SKM-1 (cell line): ENCODE data around the gene RFTN2.
"Not testable (repeated sequence)": the region's sequence is repeated elsewhere in the genome, so short reads cannot be mapped to it uniquely, and the experiment has no call there.

Experiments
- DNase-seq: peaks from one replicate; lab custom pipeline; 2025; ENCODE audit not compliant: unreplicated experiment; lab: John Stamatoyannopoulos, UW

Gene RFTN2

GRCh38 chr2:197674591-197674990, 796 bp downstream of the RFTN2 start:
- no peak for DNase-seq

DNA sequence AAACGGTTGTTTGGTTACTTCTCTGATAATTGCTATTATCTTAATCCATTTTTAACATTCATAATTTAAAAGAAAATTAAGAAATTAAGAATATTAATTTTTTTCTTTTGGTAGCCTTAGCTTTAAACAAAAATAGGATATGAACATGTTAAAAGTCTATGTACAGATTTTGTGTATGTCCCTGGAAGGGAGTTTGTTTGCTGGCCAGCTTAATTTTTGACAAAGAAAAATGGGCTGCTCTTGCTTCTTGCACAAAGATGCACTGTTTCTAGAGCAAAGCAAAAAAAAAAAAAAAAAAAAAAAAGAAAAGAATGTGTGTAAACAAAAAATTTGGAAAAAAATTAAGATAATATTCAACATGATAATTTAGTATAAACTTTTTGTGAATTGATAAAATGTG, 1.3 kb downstream of the RFTN2 start:
- DNase-seq, result no peak

- no peak for DNase-seq
These were observed 1.8 kb downstream of the RFTN2 start for GRCh38 chr2:197673606-197674005.

DNA sequence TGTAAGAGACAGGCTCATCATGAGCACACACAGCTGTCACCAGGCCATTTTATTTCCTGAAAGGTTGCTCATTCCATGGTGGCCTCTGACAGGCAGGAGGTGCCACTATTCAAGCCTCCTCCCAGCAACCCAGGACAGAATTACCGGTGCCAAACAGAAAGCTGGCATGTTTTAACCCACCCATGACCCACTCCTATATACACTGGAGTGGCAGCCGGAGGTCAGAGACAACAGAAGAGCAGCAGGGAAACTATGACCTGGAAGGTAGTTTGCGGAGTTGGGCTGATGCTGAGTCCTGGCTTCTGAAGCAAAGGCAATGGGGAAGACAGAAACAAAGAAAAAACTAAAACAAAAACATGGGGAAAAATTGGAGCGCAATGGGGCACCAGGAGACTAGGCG, 2.3 kb downstream of the RFTN2 start:
- no peak for DNase-seq

GRCh38 chr2:197672371-197672893, 3.0 kb downstream of the RFTN2 start:
- no peak for DNase-seq

DNA sequence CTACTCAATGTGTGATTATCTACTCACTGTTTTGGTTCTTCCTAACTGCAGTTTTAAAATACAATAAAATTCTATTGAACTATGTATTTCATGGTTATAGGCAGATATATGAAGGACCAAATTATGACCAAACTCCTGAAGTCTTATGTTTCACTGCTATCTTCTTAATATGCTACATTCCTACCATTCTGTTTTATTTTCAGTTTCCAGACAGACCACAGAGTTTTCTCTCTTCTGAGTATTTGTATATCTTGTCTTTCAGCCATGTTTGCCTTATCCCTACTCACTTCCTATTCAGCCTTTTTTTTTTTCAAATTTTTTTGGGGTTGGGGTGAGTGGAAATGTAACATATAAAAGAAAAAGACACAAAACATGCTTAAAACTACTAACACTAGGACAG, 6.3 kb downstream of the RFTN2 start:
- no peak for DNase-seq

DNA sequence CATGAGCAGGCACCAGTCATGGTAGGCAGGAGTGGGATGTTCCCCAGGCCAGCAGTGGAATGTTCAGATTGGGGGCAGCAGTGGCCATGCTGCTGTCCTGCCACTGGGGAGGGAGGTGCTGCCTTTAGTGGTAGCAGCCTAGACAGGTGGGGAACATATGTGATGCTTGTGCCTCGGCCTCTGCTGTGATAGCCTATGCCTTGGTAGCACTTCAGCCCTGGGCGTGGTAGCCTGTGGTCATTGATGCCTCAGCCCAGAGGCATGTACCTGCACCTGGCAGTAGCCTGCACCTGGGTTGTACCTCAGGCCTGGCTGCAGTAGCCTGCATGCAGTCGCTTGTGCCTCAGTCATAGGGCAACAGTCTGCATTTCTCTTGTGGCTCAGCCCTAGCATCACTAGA, 7.1 kb downstream of the RFTN2 start:
- no peak for DNase-seq

DNA sequence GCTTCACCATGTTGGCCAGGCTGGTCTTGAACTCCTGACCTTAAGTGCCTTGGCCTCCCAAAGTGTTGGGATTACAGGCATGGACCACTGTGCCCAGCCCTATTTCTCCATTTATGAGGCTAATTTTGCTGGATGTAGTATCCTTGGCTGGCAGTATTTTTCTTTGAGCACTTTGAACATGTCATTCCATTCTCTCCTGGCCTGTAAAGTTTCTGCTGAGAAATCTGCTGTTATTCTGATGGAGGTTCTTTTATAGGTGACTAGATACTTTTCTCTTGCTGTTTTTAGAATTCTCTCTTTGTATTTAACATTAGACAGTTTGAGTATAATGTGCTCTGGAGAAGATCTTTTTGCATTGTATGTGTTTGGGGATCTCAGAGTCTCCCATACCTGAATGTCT, 9.1 kb downstream of the RFTN2 start:
- DNase-seq, result no peak

DNA sequence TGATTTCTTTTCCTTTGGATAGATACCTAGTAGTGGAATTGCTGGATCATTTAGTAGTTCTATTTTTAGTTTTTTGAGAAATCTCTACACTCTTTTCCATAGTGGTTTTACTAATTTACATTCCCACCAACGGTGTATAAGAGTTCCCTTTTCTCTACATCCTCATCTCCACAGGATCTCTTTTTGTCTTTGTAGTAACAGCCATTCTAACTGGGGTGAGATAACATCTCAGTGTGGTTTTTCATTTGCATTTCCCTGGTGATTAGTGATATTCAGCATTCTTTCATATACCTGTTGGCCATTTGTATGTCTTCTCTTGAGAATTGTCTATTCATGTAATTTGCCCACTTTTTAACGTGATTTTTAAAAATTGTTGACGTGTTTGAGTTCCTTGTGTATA, 13.8 kb downstream of the RFTN2 start:
- no peak for DNase-seq

- DNase-seq, result no peak
These were observed 17.8 kb downstream of the RFTN2 start for GRCh38 chr2:197657562-197657961.

DNA sequence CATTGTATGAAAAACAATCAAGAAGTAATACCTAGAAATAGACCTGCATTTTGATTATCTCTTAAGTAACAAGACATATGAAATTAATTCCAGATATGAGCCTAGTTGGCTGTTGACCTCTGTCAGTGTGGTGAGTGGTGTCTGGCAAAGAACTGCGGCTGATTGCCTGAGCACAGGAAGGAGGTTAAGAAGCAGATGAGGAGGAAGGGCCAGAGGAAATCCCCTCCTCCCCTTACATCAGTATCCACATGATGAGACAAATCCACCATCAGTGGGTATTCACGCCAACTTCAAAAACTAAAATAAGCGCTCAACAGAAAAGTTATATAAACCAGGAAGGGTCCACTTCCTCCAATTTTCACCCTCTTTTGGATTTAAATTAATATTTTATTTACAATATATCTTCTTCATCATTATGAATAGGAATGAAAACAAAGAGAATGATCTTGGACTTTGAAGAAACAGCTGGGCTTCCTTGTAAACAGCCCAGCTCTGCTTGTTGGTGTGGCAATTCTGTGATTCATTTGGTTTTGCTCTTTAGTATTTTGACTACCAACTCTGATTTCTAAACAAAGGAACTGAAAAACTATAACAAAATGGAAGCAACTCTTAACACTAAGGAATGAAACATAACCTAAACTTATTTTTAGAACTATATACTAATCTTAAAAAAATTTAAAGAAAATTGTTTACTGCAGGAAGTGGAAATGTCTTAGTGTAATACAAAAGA, 27.3 kb downstream of the RFTN2 start:
- DNase-seq, result no peak

DNA sequence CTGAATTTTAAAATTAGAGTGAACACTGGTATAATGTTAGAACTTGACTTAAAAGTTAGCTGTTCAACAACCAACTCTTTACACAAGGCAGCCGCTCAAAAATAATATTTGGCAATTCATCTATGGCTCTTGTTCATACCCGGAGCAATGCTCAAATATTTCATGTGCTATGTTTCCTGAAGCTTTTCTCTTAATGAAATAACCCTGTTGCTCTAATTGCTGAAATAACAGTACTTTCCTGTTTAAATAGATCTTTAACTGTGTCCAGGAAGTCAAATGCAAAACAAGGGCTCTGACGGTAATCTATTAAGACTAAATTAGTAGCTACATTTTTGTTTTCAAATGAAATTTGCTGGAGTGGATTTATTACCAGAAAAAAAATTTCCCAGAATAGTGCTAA, 33.7 kb downstream of the RFTN2 start:
- no peak for DNase-seq

DNA sequence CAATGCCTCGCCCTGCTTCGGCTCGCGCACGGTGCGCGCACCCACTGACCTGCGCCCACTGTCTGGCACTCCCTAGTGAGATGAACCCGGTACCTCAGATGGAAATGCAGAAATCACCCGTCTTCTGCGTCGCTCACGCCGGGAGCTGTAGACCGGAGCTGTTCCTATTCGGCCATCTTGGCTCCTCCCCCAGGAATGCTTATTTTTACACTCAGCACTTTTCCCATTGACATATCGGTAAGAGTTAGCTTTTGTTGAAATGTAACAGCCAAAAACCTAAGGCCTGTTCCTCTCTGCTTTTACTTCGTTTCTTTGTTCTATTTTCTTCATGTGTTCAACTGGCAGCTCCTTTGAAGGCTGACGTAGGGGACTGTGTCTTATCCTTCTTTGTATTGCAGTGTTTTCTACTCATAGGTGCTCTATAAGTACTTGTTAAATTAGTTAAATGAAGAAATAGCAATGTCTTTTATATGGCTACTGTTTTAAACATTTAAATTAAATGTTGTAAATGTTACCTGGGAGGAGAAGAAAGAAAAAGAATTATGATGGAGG, 34.7 kb downstream of the RFTN2 start:
- not testable (repeated sequence) for DNase-seq

DNA sequence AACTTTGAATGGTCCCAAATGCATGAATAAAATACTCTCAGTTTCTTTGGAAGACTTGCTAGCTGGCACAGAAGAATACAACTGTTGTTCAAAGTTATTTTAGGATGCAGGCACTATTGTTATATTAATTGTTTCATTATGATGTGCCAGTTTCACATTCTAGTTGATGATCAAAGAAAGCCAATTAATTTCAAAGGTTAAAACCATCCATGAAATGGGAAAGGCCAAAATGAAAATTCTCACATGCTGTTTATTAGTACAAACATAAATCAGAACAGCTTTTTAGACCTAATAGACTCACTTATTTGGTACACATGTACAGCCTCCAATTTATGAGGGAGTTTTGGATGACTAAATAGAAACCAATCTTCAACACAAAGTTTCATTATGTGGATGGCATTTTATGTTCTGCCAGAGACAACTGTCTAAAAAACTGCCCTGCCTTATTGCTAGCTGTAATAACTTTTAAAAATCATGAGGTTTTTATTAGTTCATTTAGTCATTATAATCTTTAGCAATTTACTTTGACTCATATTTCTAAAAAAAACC, 42.2 kb downstream of the RFTN2 start:
- no peak for DNase-seq

GRCh38 chr2:197628043-197628500, 47.3 kb downstream of the RFTN2 start:
- no peak for DNase-seq

- peak; percentile 17 for DNase-seq
These were observed 48.3 kb downstream of the RFTN2 start for GRCh38 chr2:197626965-197627625.

DNA sequence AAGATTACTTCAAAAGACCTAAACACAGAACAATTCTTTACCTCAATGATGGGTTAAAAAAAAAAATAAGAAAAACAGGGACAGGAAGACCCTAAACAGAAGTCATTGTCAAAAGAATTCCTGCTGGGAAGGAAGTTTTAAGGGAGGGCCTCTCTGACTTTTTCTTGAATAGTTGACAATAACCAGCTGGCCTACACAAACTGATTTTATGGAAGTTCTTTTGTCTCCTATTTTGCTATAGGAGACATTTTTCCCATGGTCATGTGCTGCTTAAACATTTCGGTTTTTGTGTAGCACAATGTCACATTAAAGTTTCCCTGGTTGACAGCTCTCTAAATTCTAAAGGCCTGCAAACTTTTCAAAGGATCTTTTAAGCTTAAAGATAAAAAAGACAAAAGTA, 55.3 kb downstream of the RFTN2 start:
- DNase-seq, result no peak

DNA sequence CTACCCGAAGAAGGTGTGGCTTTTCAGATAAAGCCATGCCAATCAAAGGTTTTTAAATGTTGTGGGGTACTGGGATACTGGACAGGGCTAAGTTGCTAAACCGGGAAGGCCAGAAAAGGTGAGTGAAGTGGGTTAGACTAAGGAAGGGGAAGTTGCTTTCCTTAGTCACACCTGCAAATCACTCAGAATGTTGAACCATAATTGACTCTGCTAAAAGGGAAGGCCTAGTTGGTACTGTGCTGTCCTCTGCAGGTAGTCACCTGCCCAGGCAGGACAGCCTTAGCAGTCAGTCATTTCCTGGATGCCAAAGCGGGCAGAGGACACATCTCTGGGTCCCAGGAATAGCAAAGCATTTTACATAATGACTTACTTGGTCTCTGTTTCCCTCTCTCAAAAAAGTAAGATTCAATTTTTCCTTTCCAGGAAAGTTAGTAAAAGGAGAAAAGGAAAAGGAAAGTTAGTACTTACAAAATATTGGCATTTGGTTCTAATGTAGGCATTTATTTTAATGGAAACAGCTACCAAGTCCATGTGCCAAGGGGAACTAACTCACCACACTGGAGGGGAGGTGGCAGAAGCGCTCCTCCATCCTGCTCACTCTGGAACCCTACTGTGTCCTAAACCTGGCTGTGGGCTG, 60.3 kb downstream of the RFTN2 start:
- DNase-seq, result no peak

- DNase-seq, result no peak
These were observed 60.9 kb downstream of the RFTN2 start for GRCh38 chr2:197614532-197614931.

- no peak for DNase-seq
These were observed 61.8 kb downstream of the RFTN2 start for GRCh38 chr2:197613509-197613987.

- DNase-seq, result no peak
These were observed 69.2 kb downstream of the RFTN2 start for GRCh38 chr2:197606180-197606579.
